GM12878 (cell line): ENCODE data around the gene BEGAIN. TPM values are rescaled to one million over a fixed set of nuclear protein-coding genes. Genes with fewer than 3 reads are reported as not detected.

ENCODE experiments used
- ATAC-seq: fragments of 200-7000 bp; cut with Tn5 transposase; 3 replicates; pipeline ENCODE4 v1.9.1; 2020; ENCODE audit warnings: mild to moderate bottlenecking, moderate library complexity
- BruUV-seq: library from RNA; stranded (reverse); fragments of 400-500 nt; replicated peaks from 2 replicates; lab custom pipeline; 2021; lab: Mats Ljungman, UMichigan
- CTCF ChIA-PET: fragments of 300-600 bp; sonication (Branson Sonifier 250); formaldehyde crosslinking; extraction: SDS; loops from one replicate; lab custom pipeline; 2021; ENCODE audit warnings: inconsistent platforms; lab: Yijun Ruan, JAX
- POLR2A ChIA-PET: fragments of 350-600 bp; formaldehyde crosslinking; extraction: SDS; loops from one replicate; lab custom pipeline; 2021; ENCODE audit warnings: inconsistent platforms; lab: Charles Lee
- RAD21 ChIA-PET: fragments of 300-600 bp; sonication (Branson Sonifier 250); formaldehyde crosslinking; loops from one replicate; lab custom pipeline; 2023; ENCODE audit warnings: antibody characterized with exemption; ENCODE audit not compliant: unreplicated experiment; lab: Charles Lee
- SMC1A ChIA-PET: fragments of 300-600 bp; sonication (Branson Sonifier 250); formaldehyde crosslinking; loops from one replicate; lab custom pipeline; 2023; ENCODE audit not compliant: unreplicated experiment, uncharacterized antibody; lab: Charles Lee
- DNase-seq: peaks from one replicate; pipeline ENCODE4 v3.0.0-alpha.2; 2011; ENCODE audit warnings: low read depth, low spot score
- FAIRE-seq: peaks from 3 replicates; lab custom pipeline; 2011; peaks lifted over from hg19 to GRCh38; lab: Jason Lieb, UNC
- H2AFZ ChIP-seq: 2 replicates; pipeline ENCODE4 v1.6.0; 2011; ENCODE audit warnings: low read depth, low read length, control low read depth; ENCODE audit not compliant: control insufficient read depth
- H3K27ac ChIP-seq: 2 replicates; pipeline ENCODE4 v1.5.1; 2011; ENCODE audit warnings: control low read depth; ENCODE audit not compliant: control insufficient read depth, insufficient read depth
- H3K27me3 ChIP-seq, 2 experiments: replicated peaks in 1 of 2; 2 replicates each; pipeline versions ENCODE4 v1.6.0 to v1.6.1; 2011; ENCODE audit warnings: low read length in 1 of 2; ENCODE audit not compliant: control insufficient read depth in 2 of 2, insufficient read depth in 2 of 2
- H3K36me3 ChIP-seq, 2 experiments: 2 replicates each; pipeline ENCODE4 v1.5.1; 2011; ENCODE audit warnings: low read length in 1 of 2; ENCODE audit not compliant: control insufficient read depth in 2 of 2, insufficient read depth in 2 of 2
- H3K4me1 ChIP-seq: 2 replicates; pipeline ENCODE4 v1.6.1; 2011; ENCODE audit warnings: mild to moderate bottlenecking, low read length, moderate library complexity, mixed read lengths; ENCODE audit not compliant: control insufficient read depth, insufficient read depth
- H3K4me2 ChIP-seq: 2 replicates; pipeline ENCODE4 v1.6.0; 2011; ENCODE audit warnings: control low read depth; ENCODE audit not compliant: control insufficient read depth, insufficient read depth
- H3K4me3 ChIP-seq: fragments of 200-600 bp; sonication (generic); 2 replicates; pipeline ENCODE4 v1.5.1; 2016
- H3K79me2 ChIP-seq: 2 replicates; pipeline ENCODE4 v1.6.0; 2011; ENCODE audit warnings: low read length; ENCODE audit not compliant: control insufficient read depth, insufficient read depth
- H3K9ac ChIP-seq: 2 replicates; pipeline ENCODE4 v1.8.0; 2011; ENCODE audit warnings: low read length, control low read depth, mixed read lengths; ENCODE audit not compliant: control insufficient read depth, insufficient read depth
- H3K9me3 ChIP-seq: replicated peaks from 3 replicates; pipeline ENCODE4 v1.5.1; 2011; ENCODE audit warnings: mild to moderate bottlenecking, low read length; ENCODE audit not compliant: control insufficient read depth, insufficient read depth
- H4K20me1 ChIP-seq: 2 replicates; pipeline ENCODE4 v1.6.0; 2011; ENCODE audit not compliant: control insufficient read depth, insufficient read depth
- CBFB ChIP-seq: IDR thresholded peaks from 2 replicates; pipeline ENCODE4 v1.6.1; 2016; ENCODE audit warnings: antibody characterized with exemption, low read depth
- FOS ChIP-seq: IDR thresholded peaks from 3 replicates; pipeline ENCODE4 v1.6.1; 2011; ENCODE audit warnings: borderline replicate concordance; ENCODE audit not compliant: insufficient read length; ENCODE audit errors: extremely low read depth
- NFIC ChIP-seq: IDR thresholded peaks from 2 replicates; pipeline ENCODE4 v1.6.1; 2012; ENCODE audit warnings: low read depth, mild to moderate bottlenecking, inconsistent platforms, low read length, moderate library complexity
- NR2C1 ChIP-seq: fragments of 450-650 bp; IDR thresholded peaks from 2 replicates; pipeline ENCODE4 v1.6.1; 2017; ENCODE audit warnings: antibody characterized with exemption, mild to moderate bottlenecking, moderate library complexity
- TCF12 ChIP-seq: IDR thresholded peaks from 2 replicates; pipeline ENCODE4 v1.6.1; 2011; ENCODE audit warnings: low read depth, mild to moderate bottlenecking, low read length
- TCF3 ChIP-seq: IDR thresholded peaks from 2 replicates; pipeline ENCODE4 v1.6.1; 2012; ENCODE audit warnings: low read depth, mild to moderate bottlenecking, low read length, borderline replicate concordance; ENCODE audit not compliant: insufficient read depth
- WGBS: methylation state at CpG from one replicate; pipeline ENCODE4 v1.1.6; 2016; ENCODE audit warnings: low lambda C conversion rate; ENCODE audit not compliant: insufficient replicate concordance, insufficient coverage; ENCODE audit errors: missing lambda C conversion rate; 5-methylcytosine and 5-hydroxymethylcytosine counted together
- in situ Hi-C: fragments of 300-500 bp; cut with MboI; formaldehyde crosslinking; loops from 9 replicates; pipeline ENCODE4 v1.14.3; 2018; ENCODE audit warnings: mixed read lengths
- intact Hi-C: fragments of 100-400 bp; cut with micrococcal nuclease; formaldehyde crosslinking; loops from one replicate; pipeline ENCODE4 v1.14.2; 2022; ENCODE audit not compliant: unreplicated experiment
- polyA plus RNA-seq, 11 experiments: library from polyadenylated mRNA; depleted of rRNA in 4 of 11; unstranded in 6 of 11; stranded (reverse) in 5 of 11; fragments of >200 nt; fragmentation: Nextera tagmentation in 4 of 11; fragmentation: Illumina TruSeq in 1 of 11; extraction: Ambion mirVana in 4 of 11; extraction: Trizol in 1 of 11; gene quantifications; 1 replicate in 1 of 11; 2 replicates in 10 of 11; pipeline versions ENCODE4 v1.2.1 to v1.2.3, GENCODE V29; 2011 to 2016; ENCODE audit warnings: inconsistent platforms in 2 of 11, missing spikeins in 2 of 11, low read depth in 1 of 11
- total RNA-seq, 4 experiments: library from RNA; depleted of rRNA in 3 of 4; stranded (reverse); fragments of >200 nt in 3 of 4; fragmentation: Illumina TruSeq in 1 of 4; extraction: Trizol in 1 of 4; gene quantifications; 2 replicates each; pipeline versions ENCODE4 v1.2.1 to v1.2.3, GENCODE V29; 2013 to 2021
- TF ChIP-seq, protein P1 (sequence below): fragments of 450-650 bp; formaldehyde crosslinking; IDR thresholded peaks from 2 replicates; pipeline ENCODE4 v1.5.0; 2022; ENCODE audit warnings: mild to moderate bottlenecking, missing genetic modification characterization
- TF ChIP-seq, protein P2 (sequence below), 3 experiments: IDR thresholded peaks in 2 of 3; conservative IDR thresholded peaks in 1 of 3; 2 replicates each; pipeline ENCODE4 v1.5.1; 2011; ENCODE audit warnings: low read depth in 3 of 3, low read length in 3 of 3, mild to moderate bottlenecking in 3 of 3, control low read depth in 2 of 3, moderate library complexity in 2 of 3, inconsistent platforms in 1 of 3, mixed read lengths in 1 of 3; ENCODE audit not compliant: control insufficient read depth in 2 of 3, insufficient read depth in 1 of 3; ENCODE audit errors: extremely low read depth in 1 of 3

Gene BEGAIN
- total and polyA plus RNA-seq, 10 of the 15 experiments (the other 5 are each of a cell fraction or from before 2014, with no cell fraction given), result 0.01 to 0.31 (median 0.06) TPM; not detected in 5

DNA sequence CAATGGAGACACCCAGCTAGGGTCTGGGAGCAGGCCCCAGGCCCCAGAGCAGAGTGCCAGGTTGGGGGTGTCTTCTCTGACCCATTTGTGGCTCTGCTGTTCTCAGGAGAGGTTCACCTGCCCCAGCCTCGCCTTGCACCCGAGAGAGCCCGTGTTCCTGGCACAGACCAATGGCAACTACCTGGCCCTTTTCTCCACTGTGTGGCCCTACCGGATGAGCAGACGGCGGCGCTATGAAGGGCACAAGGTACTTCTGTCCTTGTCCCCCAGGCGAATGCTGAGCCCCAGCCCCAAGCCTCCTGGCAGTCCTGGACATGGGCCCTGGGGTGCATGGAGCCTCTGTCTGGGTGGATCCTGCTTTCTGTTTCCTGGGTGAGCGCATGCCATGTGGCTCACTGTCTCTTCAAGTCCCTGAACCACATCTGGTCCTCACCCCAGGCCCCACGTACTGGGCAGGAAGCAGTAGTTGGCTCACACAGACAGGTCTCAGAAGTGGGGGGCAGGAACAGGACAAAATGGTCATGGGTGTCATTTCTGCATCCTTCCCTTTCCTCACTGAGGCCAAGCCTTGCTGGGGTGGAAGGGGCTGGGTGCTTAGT lies 58.2 kb downstream of the BEGAIN start:
- H3K9ac ChIP-seq, result no peak overlapping the region
- SMC1A ChIA-PET, result no interaction called here
- H3K9me3 ChIP-seq, result no peaks in the 10 kb centered on the region; the same call in 2 of the 3 replicates
- TF ChIP-seq FOS, result no peak
- no peak for TF ChIP-seq TCF12
- TF ChIP-seq, protein P1, sequence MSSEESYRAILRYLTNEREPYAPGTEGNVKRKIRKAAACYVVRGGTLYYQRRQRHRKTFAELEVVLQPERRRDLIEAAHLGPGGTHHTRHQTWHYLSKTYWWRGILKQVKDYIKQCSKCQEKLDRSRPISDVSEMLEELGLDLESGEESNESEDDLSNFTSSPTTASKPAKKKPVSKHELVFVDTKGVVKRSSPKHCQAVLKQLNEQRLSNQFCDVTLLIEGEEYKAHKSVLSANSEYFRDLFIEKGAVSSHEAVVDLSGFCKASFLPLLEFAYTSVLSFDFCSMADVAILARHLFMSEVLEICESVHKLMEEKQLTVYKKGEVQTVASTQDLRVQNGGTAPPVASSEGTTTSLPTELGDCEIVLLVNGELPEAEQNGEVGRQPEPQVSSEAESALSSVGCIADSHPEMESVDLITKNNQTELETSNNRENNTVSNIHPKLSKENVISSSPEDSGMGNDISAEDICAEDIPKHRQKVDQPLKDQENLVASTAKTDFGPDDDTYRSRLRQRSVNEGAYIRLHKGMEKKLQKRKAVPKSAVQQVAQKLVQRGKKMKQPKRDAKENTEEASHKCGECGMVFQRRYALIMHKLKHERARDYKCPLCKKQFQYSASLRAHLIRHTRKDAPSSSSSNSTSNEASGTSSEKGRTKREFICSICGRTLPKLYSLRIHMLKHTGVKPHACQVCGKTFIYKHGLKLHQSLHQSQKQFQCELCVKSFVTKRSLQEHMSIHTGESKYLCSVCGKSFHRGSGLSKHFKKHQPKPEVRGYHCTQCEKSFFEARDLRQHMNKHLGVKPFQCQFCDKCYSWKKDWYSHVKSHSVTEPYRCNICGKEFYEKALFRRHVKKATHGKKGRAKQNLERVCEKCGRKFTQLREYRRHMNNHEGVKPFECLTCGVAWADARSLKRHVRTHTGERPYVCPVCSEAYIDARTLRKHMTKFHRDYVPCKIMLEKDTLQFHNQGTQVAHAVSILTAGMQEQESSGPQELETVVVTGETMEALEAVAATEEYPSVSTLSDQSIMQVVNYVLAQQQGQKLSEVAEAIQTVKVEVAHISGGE (CRISPR knock-in tag), result no peak
- no peak for TF ChIP-seq NFIC
- no peak for TF ChIP-seq TCF3
- TF ChIP-seq NR2C1, result no peak
- no peak for TF ChIP-seq CBFB
- TF ChIP-seq, protein P2, sequence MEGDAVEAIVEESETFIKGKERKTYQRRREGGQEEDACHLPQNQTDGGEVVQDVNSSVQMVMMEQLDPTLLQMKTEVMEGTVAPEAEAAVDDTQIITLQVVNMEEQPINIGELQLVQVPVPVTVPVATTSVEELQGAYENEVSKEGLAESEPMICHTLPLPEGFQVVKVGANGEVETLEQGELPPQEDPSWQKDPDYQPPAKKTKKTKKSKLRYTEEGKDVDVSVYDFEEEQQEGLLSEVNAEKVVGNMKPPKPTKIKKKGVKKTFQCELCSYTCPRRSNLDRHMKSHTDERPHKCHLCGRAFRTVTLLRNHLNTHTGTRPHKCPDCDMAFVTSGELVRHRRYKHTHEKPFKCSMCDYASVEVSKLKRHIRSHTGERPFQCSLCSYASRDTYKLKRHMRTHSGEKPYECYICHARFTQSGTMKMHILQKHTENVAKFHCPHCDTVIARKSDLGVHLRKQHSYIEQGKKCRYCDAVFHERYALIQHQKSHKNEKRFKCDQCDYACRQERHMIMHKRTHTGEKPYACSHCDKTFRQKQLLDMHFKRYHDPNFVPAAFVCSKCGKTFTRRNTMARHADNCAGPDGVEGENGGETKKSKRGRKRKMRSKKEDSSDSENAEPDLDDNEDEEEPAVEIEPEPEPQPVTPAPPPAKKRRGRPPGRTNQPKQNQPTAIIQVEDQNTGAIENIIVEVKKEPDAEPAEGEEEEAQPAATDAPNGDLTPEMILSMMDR (IDR thresholded peaks at IDR 0.05 in 2 of 3, conservative IDR thresholded peaks at IDR 0.05 in 1 of 3; ENCODE audit: control insufficient read depth in 2 of 3, extremely low read depth in 1 of 3, insufficient read depth in 1 of 3, low read depth in 3 of 3, low read length in 3 of 3), result no peak
- H3K27ac ChIP-seq, result no peak overlapping the region
- no peak overlapping the region for H2AFZ ChIP-seq
- CTCF ChIA-PET, result no interaction called here
- POLR2A ChIA-PET, result no interaction called here
- H3K79me2 ChIP-seq, result no peaks in the 10 kb centered on the region
- intact Hi-C loops, result no loop called here
- ATAC-seq (no peak), FAIRE-seq (no peak), DNase-seq (no peak)
- no peaks in the 10 kb centered on the region; a peak in 1 of 4 replicates for H3K36me3 ChIP-seq
- 68% methylated on average over 10 of the region's 10 CpGs for WGBS
- no peaks in the 10 kb centered on the region for H4K20me1 ChIP-seq
- in situ Hi-C loops, result no loop called here
- no peak overlapping the region for H3K4me2 ChIP-seq
- BruUV-seq, result no TSS peak
- H3K4me3 ChIP-seq, result no peak overlapping the region
- RAD21 ChIA-PET, result no interaction called here
- no peaks in the 10 kb centered on the region for H3K27me3 ChIP-seq
- no peaks in the 10 kb centered on the region for H3K4me1 ChIP-seq
